HG02571 (cell line): Measurements from ENCODE around the gene LCN6.
"Not testable (repeated sequence)": the region's sequence is repeated elsewhere in the genome, so short reads cannot be mapped to it uniquely, and the experiment has no call there.

Source experiments
- ATAC-seq: cut with Tn5 transposase; IDR thresholded peaks from one replicate; pipeline ENCODE4 v1.9.1; 2021; ENCODE audit warnings: mild to moderate bottlenecking, moderate library complexity; ENCODE audit not compliant: unreplicated experiment

The LCN6 gene

DNA sequence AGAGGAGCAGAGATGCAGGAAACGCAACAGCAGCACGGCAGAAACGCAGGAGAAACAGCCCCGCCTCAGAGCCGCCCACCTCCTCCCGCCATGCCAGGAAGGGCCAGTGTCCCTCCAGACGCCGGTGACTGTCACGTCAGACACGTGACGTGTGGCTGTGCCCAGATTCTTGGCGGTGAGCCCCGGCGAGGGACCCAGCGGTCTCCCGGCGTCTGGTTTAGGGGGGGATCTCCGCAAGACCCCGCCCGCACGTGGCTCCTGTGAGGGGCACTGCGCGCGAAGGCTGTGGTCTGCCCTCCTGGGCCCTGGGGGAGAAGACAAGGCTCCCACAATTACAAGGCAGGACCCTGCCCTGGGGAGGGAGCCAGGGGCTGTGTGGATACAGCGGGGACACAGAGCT is 12.1 kb upstream of the LCN6 start:
- ATAC-seq = no peak

DNA sequence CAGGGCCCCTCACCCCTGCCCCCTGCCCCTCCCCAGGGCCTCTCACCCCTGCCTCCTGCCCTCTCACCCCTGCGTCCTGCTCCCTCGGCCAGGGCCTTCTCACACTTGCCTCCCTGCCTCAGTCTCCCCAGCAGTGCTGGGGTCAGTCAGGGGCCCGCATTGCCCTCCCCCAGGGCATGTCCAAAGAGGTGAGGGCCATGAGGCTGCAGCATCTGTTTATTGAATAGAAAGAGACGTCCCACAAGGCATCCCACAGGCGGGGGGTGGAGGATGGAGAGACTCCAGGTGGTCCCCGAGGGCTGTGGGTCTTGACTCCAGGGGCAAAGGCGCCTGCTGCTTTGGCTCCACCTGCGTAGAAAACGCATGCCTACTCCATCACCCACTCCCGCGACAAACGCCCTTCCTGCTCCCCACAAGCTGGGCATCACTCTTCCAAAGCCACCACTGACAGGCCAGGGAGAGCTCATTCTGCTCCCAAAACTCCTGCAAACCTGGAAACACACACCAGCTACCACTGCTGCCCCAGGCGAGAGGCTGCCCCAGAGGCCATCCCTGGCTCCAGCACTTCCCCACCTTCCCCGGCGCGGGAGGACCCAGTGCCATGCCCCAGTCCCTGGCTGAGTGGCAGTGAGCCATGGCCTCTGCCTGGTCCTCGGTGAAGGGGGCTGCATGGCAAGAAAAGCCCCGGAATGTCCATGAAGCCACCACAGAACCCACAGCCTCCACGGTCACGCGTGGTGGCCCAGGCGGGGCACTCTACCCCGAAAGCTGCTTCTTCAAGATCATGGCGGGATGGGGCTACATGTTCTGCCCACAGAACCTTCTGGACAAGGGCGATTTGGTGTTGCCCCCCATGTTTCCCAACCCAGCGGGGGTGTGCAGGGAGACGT is 11.4 kb upstream of the LCN6 start:
- ATAC-seq = no peak

DNA sequence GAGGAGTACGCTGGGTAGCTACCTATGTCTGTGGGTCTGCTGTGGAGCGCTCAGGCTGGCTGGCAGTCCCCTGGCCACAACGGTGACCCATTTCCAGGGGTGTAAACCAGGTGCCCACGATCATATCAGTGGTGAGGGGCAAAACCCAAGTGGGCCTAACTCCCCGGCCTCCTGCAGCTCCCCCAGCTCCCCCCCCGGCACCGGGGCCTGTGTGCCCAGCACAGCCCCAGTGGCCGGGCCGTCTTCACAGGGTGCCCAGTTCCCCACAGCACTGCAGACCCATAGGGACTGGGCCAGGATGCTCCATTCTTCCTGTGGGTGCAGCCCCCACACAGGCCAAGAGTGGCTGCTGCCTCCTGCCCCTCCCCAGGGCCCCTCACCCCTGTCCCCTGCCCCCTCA is 10.7 kb upstream of the LCN6 start:
- ATAC-seq = no peak

GRCh38 chr9:136757751-136758140 is 9.4 kb upstream of the LCN6 start:
- ATAC-seq = no peak

GRCh38 chr9:136757328-136757727 is 9.0 kb upstream of the LCN6 start:
- ATAC-seq = no peak

GRCh38 chr9:136756836-136757235 is 8.5 kb upstream of the LCN6 start:
- ATAC-seq = no peak

DNA sequence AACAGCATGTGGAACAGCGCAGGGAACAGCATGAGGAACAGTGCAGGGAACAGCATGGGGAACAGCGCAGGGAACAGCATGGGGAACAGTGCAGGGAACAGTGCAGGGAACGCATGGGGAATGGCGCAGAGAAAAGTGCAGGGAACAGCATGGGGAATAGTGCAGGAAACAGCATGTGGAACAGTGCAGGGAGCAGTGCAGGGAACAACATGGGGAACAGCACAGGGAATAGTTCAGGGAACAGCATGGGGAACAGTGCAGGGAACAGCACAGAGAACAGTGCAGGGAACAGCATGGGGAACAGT is 7.8 kb upstream of the LCN6 start:
- no peak for ATAC-seq

DNA sequence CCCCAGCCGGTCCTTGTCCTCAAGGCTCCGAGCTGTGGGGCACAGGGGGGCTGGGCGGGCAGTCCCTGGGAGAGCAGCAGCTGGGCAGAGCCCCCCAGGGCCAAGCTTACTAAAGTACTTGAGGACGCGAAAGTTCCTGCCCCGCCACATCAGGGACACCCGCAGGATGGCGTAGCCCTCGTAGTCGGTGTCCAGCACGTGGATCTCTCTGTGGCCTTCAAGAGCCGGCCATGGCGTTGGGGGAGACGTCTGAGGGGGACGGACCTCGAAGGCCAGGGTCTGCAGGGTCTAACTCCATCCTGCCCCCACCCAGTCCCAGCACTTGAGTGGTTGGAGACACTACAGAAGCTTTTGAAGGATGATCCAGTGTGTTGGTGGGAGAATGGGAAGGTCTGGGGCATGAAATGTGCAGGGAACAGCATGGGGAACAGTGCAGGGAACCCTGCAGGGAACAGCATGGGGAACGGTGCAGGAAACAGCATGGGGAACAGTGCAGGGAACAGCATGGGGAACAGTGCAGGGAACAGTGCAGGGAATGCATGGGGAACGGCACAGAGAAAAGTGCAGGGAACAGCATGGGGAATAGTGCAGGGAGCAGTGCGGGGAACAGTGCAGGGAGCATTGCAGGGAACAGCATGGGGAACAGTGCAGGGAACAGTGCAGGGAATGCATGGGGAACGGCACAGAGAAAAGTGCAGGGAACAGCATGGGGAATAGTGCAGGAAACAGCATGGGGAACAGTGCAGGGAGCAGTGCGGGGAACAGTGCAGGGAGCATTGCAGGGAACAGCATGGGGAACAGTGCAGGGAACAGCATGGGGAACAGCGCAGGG is 7.2 kb upstream of the LCN6 start:
- ATAC-seq = not testable (repeated sequence)

DNA sequence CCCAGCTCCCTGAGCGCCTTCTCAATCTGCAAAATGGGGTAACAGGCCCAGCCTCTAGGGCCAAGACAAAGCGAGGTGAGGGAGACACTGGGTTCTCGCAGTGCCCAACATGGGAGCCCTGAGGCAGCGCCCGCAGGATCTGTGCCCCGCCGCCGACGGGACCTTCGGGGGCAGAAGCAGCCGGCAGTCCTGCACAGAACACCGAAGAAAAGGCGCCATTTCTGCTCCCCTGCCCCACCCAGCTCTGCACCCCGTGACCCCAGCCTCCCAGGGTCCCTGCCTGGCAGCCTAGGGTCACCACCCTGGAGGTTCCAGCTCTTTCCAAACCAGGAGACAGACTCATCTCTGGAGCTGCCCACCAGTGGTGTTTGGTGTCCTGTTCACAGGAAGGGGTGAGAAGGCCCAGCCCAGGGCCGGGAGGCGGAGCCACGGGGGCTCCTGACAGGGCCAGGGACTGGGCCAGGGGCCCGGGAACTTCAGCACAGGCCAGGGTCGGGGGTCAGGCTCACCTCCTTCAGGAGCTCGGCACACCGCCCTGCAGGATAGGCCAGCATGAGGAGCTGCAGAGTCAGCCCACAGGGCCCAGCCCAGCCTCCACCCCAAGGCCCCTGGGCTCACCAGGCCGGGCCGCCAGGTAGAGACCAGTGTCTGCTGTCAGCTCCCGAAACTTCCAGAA is 6.4 kb upstream of the LCN6 start:
- no peak for ATAC-seq

DNA sequence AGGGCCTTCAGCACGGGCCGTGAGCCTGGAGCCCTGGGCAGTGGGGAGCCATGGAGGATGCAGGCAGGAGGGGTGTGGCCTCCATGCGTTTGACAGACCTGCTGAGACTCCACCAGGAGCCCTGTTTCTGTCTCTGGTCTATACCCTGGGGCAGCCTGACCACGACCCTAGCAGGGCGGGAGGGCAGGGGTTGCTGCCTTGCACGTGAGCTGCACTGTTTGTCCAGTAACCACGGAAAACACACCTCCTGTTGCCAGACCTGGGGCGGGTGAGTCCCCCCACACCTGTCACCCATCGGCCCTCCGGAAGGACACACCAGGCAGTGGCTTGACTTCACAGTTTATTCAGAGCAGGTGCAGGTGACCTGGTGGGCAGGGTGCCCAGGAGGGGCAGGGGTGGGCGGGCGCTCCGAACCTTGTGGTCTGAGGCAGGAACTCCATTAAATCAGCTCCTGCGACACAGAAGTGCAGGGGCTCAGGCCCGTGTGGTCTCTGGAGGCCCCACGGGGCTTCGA is 5.8 kb upstream of the LCN6 start:
- ATAC-seq = no peak

DNA sequence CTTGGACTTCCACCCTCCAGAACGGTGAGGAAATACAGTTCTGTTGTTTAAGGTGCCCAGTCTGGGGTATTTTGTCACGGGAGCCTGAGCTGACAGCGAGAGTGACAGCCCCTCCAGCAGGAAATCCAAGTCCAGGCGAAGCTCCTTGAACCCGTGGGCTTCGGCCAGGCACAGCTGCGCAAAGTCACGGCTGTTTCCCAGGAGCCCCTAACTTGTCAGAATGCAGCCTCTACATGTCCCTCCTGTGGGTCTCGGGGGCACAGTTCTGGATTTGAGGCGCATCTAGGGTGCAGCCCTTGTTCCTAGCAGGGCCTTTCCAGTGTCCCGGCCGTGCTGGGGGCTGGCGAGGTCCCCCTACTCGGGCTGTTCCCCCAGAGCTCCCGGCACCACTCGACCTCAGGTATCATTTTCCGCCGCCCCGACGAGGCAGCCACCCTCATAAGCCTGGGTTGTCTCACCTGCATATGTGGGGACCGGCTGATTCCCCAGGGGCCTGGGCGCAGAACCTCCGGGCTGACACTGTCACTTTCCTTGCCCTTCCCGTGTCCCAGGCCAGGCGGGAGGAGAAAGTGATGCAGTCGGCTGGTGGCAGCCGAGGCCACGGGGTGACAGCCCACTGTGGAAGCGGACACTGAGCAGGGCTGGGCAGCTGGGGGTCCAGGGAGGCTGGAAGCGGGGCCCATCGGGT is 5.2 kb upstream of the LCN6 start:
- no peak for ATAC-seq

- no peak for ATAC-seq
Observed at GRCh38 chr9:136751814-136752213, 3.5 kb upstream of the LCN6 start.

DNA sequence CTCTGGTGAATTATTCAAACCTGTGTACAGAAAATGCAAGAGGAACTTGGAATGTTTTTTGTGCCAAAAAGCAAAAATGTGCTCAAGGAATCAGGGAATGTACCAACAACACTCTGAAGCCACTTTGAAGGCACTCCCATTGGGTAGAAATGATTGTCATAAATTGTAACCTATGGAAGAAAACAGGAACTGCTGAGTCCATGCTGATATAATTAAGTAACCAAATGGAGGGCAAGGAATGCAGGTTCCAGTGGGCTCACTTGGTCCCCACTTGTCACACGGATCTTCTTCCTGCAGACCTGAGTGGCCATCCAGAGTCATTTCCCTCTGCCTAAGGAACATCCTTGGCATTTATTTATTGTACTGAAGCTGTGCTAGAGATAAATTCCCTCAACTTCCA is 2.9 kb upstream of the LCN6 start:
- ATAC-seq = no peak

DNA sequence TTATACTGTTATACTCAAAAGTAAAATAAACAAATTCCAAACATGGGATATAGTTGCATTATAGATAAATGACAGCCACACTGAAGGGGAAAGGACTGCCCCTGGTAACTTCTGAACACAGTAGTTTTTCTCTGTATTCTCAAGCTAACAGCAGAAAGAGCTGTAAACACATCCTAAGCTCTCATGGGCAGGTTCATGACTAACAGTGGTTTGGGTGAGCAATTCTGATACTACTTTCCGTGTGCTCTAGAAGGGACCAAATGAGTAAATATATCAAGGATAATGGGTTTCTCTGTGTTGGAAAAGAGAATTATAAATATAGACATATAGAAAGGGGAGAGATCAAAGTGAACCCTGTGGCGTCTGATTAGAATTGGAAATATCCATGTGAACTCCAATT is 2.2 kb upstream of the LCN6 start:
- no peak for ATAC-seq

GRCh38 chr9:136748666-136749611 is 614 bp upstream of the LCN6 start:
- no peak for ATAC-seq

DNA sequence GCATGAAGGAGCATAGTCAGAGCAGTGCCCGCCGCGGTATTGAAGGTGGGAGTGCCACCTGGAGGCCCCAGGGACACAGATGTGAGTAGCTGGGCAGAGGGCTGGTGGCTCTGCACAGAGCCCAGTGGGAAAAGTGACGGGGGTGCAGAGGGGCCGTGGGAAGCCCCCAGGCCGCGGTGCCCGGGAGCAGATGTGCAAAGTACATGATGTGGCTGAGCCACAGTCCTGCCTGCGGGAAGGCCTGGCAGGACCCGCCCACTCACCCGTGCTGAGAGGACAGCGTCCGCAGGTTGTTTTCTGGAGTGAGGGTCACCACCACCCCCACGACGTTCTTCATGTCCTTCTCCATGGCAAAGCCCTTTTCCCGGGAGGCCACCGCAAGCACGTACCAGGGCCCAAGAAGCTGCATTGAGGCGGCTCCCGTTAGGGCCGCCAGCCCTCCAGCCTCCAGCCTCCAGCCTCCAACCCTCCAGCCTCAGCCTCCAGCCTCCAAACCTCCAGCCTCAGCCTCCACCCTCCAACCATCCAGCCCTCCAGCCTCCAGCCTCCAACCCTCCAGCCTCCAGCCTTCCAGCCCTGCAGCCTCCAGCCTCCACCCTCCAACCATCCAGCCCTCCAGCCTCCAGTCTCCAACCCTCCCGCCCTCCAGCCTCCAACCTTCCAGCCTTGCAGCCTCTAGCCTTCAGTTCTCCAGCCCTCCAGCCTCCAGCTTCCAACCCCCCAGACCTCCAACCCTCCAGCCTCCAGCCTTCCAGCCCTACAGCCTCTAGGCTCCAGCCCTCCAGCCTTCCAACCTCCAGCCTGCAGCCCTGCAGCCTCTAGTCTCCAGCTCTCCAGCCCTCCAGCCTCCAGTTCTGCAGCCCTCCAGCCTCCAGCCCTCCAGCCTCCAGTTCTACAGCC is 914 bp downstream of the LCN6 start:
- no peak for ATAC-seq

- no peak for ATAC-seq
Observed at GRCh38 chr9:136746621-136747020, 1.7 kb downstream of the LCN6 start.

DNA sequence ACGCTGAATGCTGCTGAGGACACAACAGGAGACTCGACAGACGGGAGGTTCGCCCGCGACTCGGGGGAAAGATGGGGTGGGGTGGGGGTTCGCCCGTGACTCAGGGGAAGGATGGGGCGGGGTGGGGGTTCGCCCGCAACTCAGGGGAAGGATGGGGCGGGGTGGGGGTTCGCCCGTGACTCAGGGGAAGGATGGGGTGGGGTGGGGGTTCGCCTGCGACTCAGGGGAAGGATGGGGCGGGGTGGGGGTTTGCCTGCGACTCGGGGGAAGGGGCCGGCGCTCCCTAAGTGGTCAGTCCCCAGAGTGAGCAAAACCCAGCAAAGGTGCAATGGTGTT is 2.2 kb downstream of the LCN6 start:
- ATAC-seq = no peak
